SK-N-MC (cell line): ENCODE measurements around the gene ZNF230.

Source experiments
- EZH2 ChIP-seq: fragments of 200-600 bp; sonication (generic); IDR thresholded peaks from one replicate; pipeline ENCODE4 v1.6.1; 2017; ENCODE audit warnings: antibody characterized with exemption
- POLR2AphosphoS5 ChIP-seq: IDR thresholded peaks from 2 replicates; pipeline ENCODE4 v1.6.1; 2012; ENCODE audit warnings: mild to moderate bottlenecking, low read depth, low read length, borderline replicate concordance

GRCh38 chr19:44025217-44025936, 22.6 kb downstream of the ZNF230 start, which contains the start of gene ZNF222:
- TF ChIP-seq POLR2AphosphoS5: peak; percentile 79
- no peak for TF ChIP-seq EZH2
